Bronchial epithelial cell (primary cell): ENCODE measurements around the gene ADARB2. TPM values are rescaled to one million over a fixed set of nuclear protein-coding genes. Genes with fewer than 3 reads are reported as not detected.
"Not testable (repeated sequence)": the region's sequence is repeated elsewhere in the genome, so short reads cannot be mapped to it uniquely, and the experiment has no call there.

Source experiments
- DNase-seq: peaks from one replicate; pipeline ENCODE4 v3.0.0-alpha.2; 2010; ENCODE audit warnings: low read depth
- FAIRE-seq: peaks from 2 replicates; lab custom pipeline; 2011; peaks lifted over from hg19 to GRCh38; lab: Jason Lieb, UNC
- H3K27me3 ChIP-seq: 2 replicates; pipeline ENCODE4 v1.5.1; 2011; ENCODE audit warnings: low read length; ENCODE audit not compliant: control insufficient read depth, insufficient read depth
- H3K36me3 ChIP-seq: 2 replicates; pipeline ENCODE4 v1.5.1; 2011; ENCODE audit warnings: low read length; ENCODE audit not compliant: control insufficient read depth, insufficient read depth
- H3K4me3 ChIP-seq: 2 replicates; pipeline ENCODE4 v1.5.1; 2011; ENCODE audit warnings: mild to moderate bottlenecking, low read depth, low read length, control low read depth
- CTCF ChIP-seq: IDR thresholded peaks from 2 replicates; pipeline ENCODE4 v1.5.1; 2011; ENCODE audit warnings: mild to moderate bottlenecking, moderate library complexity, low read length, control low read depth, inconsistent platforms; ENCODE audit not compliant: insufficient read depth, severe bottlenecking
- total RNA-seq: library from RNA; depleted of rRNA; stranded (reverse); fragments of >200 nt; gene quantifications from 2 replicates; pipeline ENCODE4 v1.2.1, GENCODE V29; 2014

The ADARB2 gene
- total RNA-seq, 1 donor from 2014 or later = not detected

- Histone ChIP-seq H3K36me3 (no peaks in the 10 kb centered on the region), H3K27me3 (no peaks in the 10 kb centered on the region), H3K4me3 (no peak overlapping the region)
- no peak for TF ChIP-seq CTCF
- DNase-seq (no peak), FAIRE-seq (no peak)
Measured at GRCh38 chr10:1440897-1441296, 296.4 kb downstream of the ADARB2 start.

- Histone ChIP-seq H3K4me3 (no peak overlapping the region), H3K27me3 (no peaks in the 10 kb centered on the region), H3K36me3 (no peaks in the 10 kb centered on the region)
- no peak for TF ChIP-seq CTCF
- no peak for FAIRE-seq
- no peak for DNase-seq
Measured at GRCh38 chr10:1434912-1435692, 302.2 kb downstream of the ADARB2 start.

- no peak for TF ChIP-seq CTCF
- Histone ChIP-seq H3K4me3 (no peak overlapping the region), H3K27me3 (no peaks in the 10 kb centered on the region), H3K36me3 (no peaks in the 10 kb centered on the region)
- DNase-seq (no peak), FAIRE-seq (no peak)
Measured at GRCh38 chr10:1434202-1434601, 303.1 kb downstream of the ADARB2 start.

- FAIRE-seq (no peak), DNase-seq (no peak)
- Histone ChIP-seq H3K36me3 (no peaks in the 10 kb centered on the region), H3K4me3 (no peak overlapping the region), H3K27me3 (no peaks in the 10 kb centered on the region)
- no peak for TF ChIP-seq CTCF
Measured at GRCh38 chr10:1432161-1432560, 305.2 kb downstream of the ADARB2 start.

- Histone ChIP-seq H3K4me3 (no peak overlapping the region), H3K27me3 (no peaks in the 10 kb centered on the region), H3K36me3 (no peaks in the 10 kb centered on the region)
- no peak for TF ChIP-seq CTCF
- DNase-seq = no peak
- no peak for FAIRE-seq
Measured at GRCh38 chr10:1431229-1431628, 306.1 kb downstream of the ADARB2 start.

- not testable (repeated sequence) for H3K36me3 ChIP-seq, FAIRE-seq, H3K4me3 ChIP-seq, H3K27me3 ChIP-seq, DNase-seq
Measured at GRCh38 chr10:1427521-1428186, 309.7 kb downstream of the ADARB2 start.
